Naive B cell (primary cell): ENCODE measurements around the gene XYLT1. TPM values are rescaled to one million over a fixed set of nuclear protein-coding genes. Genes with fewer than 3 reads are reported as not detected.

Source experiments
- ATAC-seq, 2 donors: fragments of 150-1000 bp; cut with Tn5 transposase; 2 replicates each; pipeline ENCODE4 v1.10.0; 2021; ENCODE audit warnings: low read depth in 2 of 2, mild to moderate bottlenecking in 2 of 2, moderate library complexity in 2 of 2
- DNase-seq: peaks from one replicate; pipeline ENCODE4 v3.0.0; 2022
- H3K27ac Mint-ChIP-seq, 6 donors: one replicate each; pipeline ENCODE4 v1.8.0; 2020 to 2022; ENCODE audit warnings: mild to moderate bottlenecking in 6 of 6, mixed read lengths in 6 of 6, moderate library complexity in 5 of 6, inconsistent platforms in 2 of 6
- H3K27me3 Mint-ChIP-seq, 3 donors: one replicate each; pipeline ENCODE4 v1.8.0; 2021 to 2022; ENCODE audit warnings: mixed read lengths in 3 of 3, mild to moderate bottlenecking in 1 of 3
- H3K36me3 Mint-ChIP-seq, 2 donors: one replicate each; pipeline ENCODE4 v1.8.0; 2020 to 2022; ENCODE audit warnings: mixed read lengths in 2 of 2, inconsistent platforms in 1 of 2, mild to moderate bottlenecking in 1 of 2
- H3K4me1 Mint-ChIP-seq, 3 donors: one replicate each; pipeline ENCODE4 v1.8.0; 2020 to 2022; ENCODE audit warnings: mixed read lengths in 3 of 3, inconsistent platforms in 1 of 3, mild to moderate bottlenecking in 1 of 3, moderate library complexity in 1 of 3
- H3K4me3 Mint-ChIP-seq, 8 donors: one replicate each; pipeline ENCODE4 v1.8.0; 2020 to 2022; ENCODE audit warnings: mild to moderate bottlenecking in 8 of 8, mixed read lengths in 8 of 8, moderate library complexity in 8 of 8, inconsistent platforms in 2 of 8
- H3K9me3 Mint-ChIP-seq, 7 donors: one replicate each; pipeline ENCODE4 v1.8.0; 2020 to 2022; ENCODE audit warnings: mixed read lengths in 7 of 7, mild to moderate bottlenecking in 5 of 7, inconsistent platforms in 2 of 7, moderate library complexity in 1 of 7
- polyA plus RNA-seq, 6 donors: library from polyadenylated mRNA; unstranded; fragments of 300-500 nt; fragmentation: Illumina TruSeq; gene quantifications; one replicate each; pipeline ENCODE4 v1.2.3, GENCODE V29; 2021; ENCODE audit warnings: low read depth in 6 of 6

XYLT1 gene
- polyA plus RNA-seq, 6 donors from 2014 or later = 1.7 to 8.7 (median 3.9) TPM

GRCh38 chr16:17392857-17393692, 77.7 kb downstream of the XYLT1 start:
- peak overlapping the region in 5 of 6 donors; percentile 5 to 64 (median 18) for H3K27ac Mint-ChIP-seq
- no peak for ATAC-seq
- no peaks in the 10 kb centered on the region for H3K27me3 Mint-ChIP-seq
- no peaks in the 10 kb centered on the region for H3K9me3 Mint-ChIP-seq
- peaks cover 0 to 8% of the 10 kb centered on the region in 2 donors for H3K36me3 Mint-ChIP-seq
- peak overlapping the region in 1 of 8 donors; percentile 57 for H3K4me3 Mint-ChIP-seq
- DNase-seq = no peak
- H3K4me1 Mint-ChIP-seq = peaks cover 26 to 70% (median 66%) of the 10 kb centered on the region in 3 donors

- H3K27me3 Mint-ChIP-seq = no peaks in the 10 kb centered on the region
- H3K27ac Mint-ChIP-seq = peak overlapping the region in 3 of 6 donors; percentile 6 to 82 (median 47)
- peaks cover 0 to 8% of the 10 kb centered on the region in 2 donors for H3K36me3 Mint-ChIP-seq
- no peak for DNase-seq
- H3K4me3 Mint-ChIP-seq = peak overlapping the region in 1 of 8 donors; percentile 60
- no peaks in the 10 kb centered on the region for H3K9me3 Mint-ChIP-seq
- ATAC-seq = no peak
- H3K4me1 Mint-ChIP-seq = peaks cover 30 to 72% (median 71%) of the 10 kb centered on the region in 3 donors
Observed at GRCh38 chr16:17392127-17392856, 78.5 kb downstream of the XYLT1 start.

GRCh38 chr16:17391715-17392114, 79.0 kb downstream of the XYLT1 start:
- Mint-ChIP-seq H3K36me3 (peaks cover 0 to 8% of the 10 kb centered on the region in 2 donors), H3K27me3 (no peaks in the 10 kb centered on the region), H3K4me1 (peaks cover 30 to 78% (median 71%) of the 10 kb centered on the region in 3 donors), H3K27ac (peak overlapping the region in 5 of 6 donors; percentile 6 to 86 (median 57)), H3K4me3 (no peak overlapping the region), H3K9me3 (no peaks in the 10 kb centered on the region)
- ATAC-seq (no peak), DNase-seq (no peak)

- no peak for ATAC-seq
- H3K4me1 Mint-ChIP-seq = peaks cover 35 to 87% (median 81%) of the 10 kb centered on the region in 3 donors
- no peaks in the 10 kb centered on the region for H3K9me3 Mint-ChIP-seq
- peak overlapping the region in 1 of 6 donors; percentile 80 for H3K27ac Mint-ChIP-seq
- no peak for DNase-seq
- H3K4me3 Mint-ChIP-seq = no peak overlapping the region
- H3K36me3 Mint-ChIP-seq = peaks cover 0 to 3% of the 10 kb centered on the region in 2 donors
- H3K27me3 Mint-ChIP-seq = no peaks in the 10 kb centered on the region
Observed at GRCh38 chr16:17389384-17389783, 81.4 kb downstream of the XYLT1 start.

- H3K4me1 Mint-ChIP-seq = peaks cover 38 to 90% (median 87%) of the 10 kb centered on the region in 3 donors
- H3K27ac Mint-ChIP-seq = no peak overlapping the region
- no peak overlapping the region for H3K4me3 Mint-ChIP-seq
- ATAC-seq (no peak), DNase-seq (no peak)
- H3K9me3 Mint-ChIP-seq = no peaks in the 10 kb centered on the region
- H3K36me3 Mint-ChIP-seq = no peaks in the 10 kb centered on the region
- H3K27me3 Mint-ChIP-seq = no peaks in the 10 kb centered on the region
Observed at GRCh38 chr16:17387256-17387655, 83.5 kb downstream of the XYLT1 start.

- H3K36me3 Mint-ChIP-seq = no peaks in the 10 kb centered on the region
- peak overlapping the region in 2 of 6 donors; percentile 4 to 53 for H3K27ac Mint-ChIP-seq
Observed at GRCh38 chr16:17386229-17386628, 84.5 kb downstream of the XYLT1 start.

GRCh38 chr16:17384471-17384870, 86.3 kb downstream of the XYLT1 start:
- H3K36me3 Mint-ChIP-seq = no peaks in the 10 kb centered on the region
- peak overlapping the region in 5 of 6 donors; percentile 23 to 85 (median 41) for H3K27ac Mint-ChIP-seq
- no peaks in the 10 kb centered on the region for H3K27me3 Mint-ChIP-seq
- DNase-seq (no peak), ATAC-seq (no peak)
- peak overlapping the region in 2 of 8 donors; percentile 8 to 12 for H3K4me3 Mint-ChIP-seq
- peaks cover 45 to 87% (median 79%) of the 10 kb centered on the region in 3 donors for H3K4me1 Mint-ChIP-seq
- H3K9me3 Mint-ChIP-seq = no peaks in the 10 kb centered on the region

More at GRCh38 chr16:17386229-17386628, 84.5 kb downstream of the XYLT1 start:
- no peak for ATAC-seq
- peaks cover 33 to 90% (median 82%) of the 10 kb centered on the region in 3 donors for H3K4me1 Mint-ChIP-seq
- no peak overlapping the region for H3K4me3 Mint-ChIP-seq
- H3K27me3 Mint-ChIP-seq = no peaks in the 10 kb centered on the region
- DNase-seq = no peak
- no peaks in the 10 kb centered on the region for H3K9me3 Mint-ChIP-seq

- no peaks in the 10 kb centered on the region for H3K36me3 Mint-ChIP-seq
- no peak for DNase-seq
- peaks cover 55 to 86% (median 80%) of the 10 kb centered on the region in 3 donors for H3K4me1 Mint-ChIP-seq
- peak overlapping the region; percentile 53 to 97 (median 88) for H3K27ac Mint-ChIP-seq
- H3K9me3 Mint-ChIP-seq = no peaks in the 10 kb centered on the region
- H3K4me3 Mint-ChIP-seq = peak overlapping the region in 7 of 8 donors; percentile 34 to 74 (median 53)
- H3K27me3 Mint-ChIP-seq = no peaks in the 10 kb centered on the region
- no peak for ATAC-seq
Observed at GRCh38 chr16:17382949-17383863, 87.6 kb downstream of the XYLT1 start.

- Mint-ChIP-seq H3K27me3 (no peaks in the 10 kb centered on the region), H3K36me3 (no peaks in the 10 kb centered on the region), H3K27ac (peak overlapping the region; percentile 53 to 95 (median 88)), H3K4me3 (peak overlapping the region in 4 of 8 donors; percentile 34 to 68 (median 50)), H3K9me3 (no peaks in the 10 kb centered on the region), H3K4me1 (peaks cover 59 to 89% (median 80%) of the 10 kb centered on the region in 3 donors)
- ATAC-seq (no peak), DNase-seq (no peak)
Observed at GRCh38 chr16:17382514-17382913, 88.2 kb downstream of the XYLT1 start.

- no peaks in the 10 kb centered on the region for H3K27me3 Mint-ChIP-seq
- H3K9me3 Mint-ChIP-seq = no peaks in the 10 kb centered on the region
- peak overlapping the region in 2 of 6 donors; percentile 57 to 85 for H3K27ac Mint-ChIP-seq
Observed at GRCh38 chr16:17381784-17382183, 89.0 kb downstream of the XYLT1 start.

GRCh38 chr16:17380613-17381012, 90.1 kb downstream of the XYLT1 start:
- H3K9me3 Mint-ChIP-seq = no peaks in the 10 kb centered on the region
- H3K36me3 Mint-ChIP-seq = no peaks in the 10 kb centered on the region
- peak overlapping the region in 6 of 8 donors; percentile 22 to 65 (median 36) for H3K4me3 Mint-ChIP-seq
- no peaks in the 10 kb centered on the region for H3K27me3 Mint-ChIP-seq
- peak overlapping the region; percentile 20 to 99 (median 94) for H3K27ac Mint-ChIP-seq
- DNase-seq (no peak), ATAC-seq (no peak)
- peaks cover 63 to 95% (median 80%) of the 10 kb centered on the region in 3 donors for H3K4me1 Mint-ChIP-seq

More at GRCh38 chr16:17381784-17382183, 89.0 kb downstream of the XYLT1 start:
- Mint-ChIP-seq H3K4me1 (peaks cover 63 to 89% (median 76%) of the 10 kb centered on the region in 3 donors), H3K4me3 (no peak overlapping the region), H3K36me3 (no peaks in the 10 kb centered on the region)
- no peak for DNase-seq
- ATAC-seq = no peak

- ATAC-seq (no peak), DNase-seq (no peak)
- no peaks in the 10 kb centered on the region for H3K36me3 Mint-ChIP-seq
- peak overlapping the region; percentile 96 to 99 (median 99) for H3K27ac Mint-ChIP-seq
- H3K27me3 Mint-ChIP-seq = no peaks in the 10 kb centered on the region
- H3K4me3 Mint-ChIP-seq = peak overlapping the region; percentile 17 to 83 (median 52)
- H3K4me1 Mint-ChIP-seq = peaks cover 63 to 95% (median 82%) of the 10 kb centered on the region in 3 donors
- H3K9me3 Mint-ChIP-seq = no peaks in the 10 kb centered on the region
Observed at GRCh38 chr16:17379121-17379571, 91.6 kb downstream of the XYLT1 start.
